HEK293 (cell line): ENCODE data around the gene HPSE2.

ENCODE experiments used
- CTCF ChIA-PET: fragments of 350-600 bp; formaldehyde crosslinking; extraction: SDS; loops from one replicate; lab custom pipeline; 2021; ENCODE audit warnings: antibody characterized with exemption; lab: Yijun Ruan, JAX
- POLR2A ChIA-PET: fragments of 300-600 bp; formaldehyde crosslinking; extraction: SDS; loops from one replicate; lab custom pipeline; 2020; ENCODE audit warnings: antibody characterized with exemption, inconsistent platforms; lab: Yijun Ruan, JAX
- H3K27ac ChIP-seq: fragments of 200-500 bp; sonication (Bioruptor generic); 2 replicates; pipeline ENCODE4 v1.5.1; 2014; ENCODE audit warnings: low read depth, low read length, control low read depth, inconsistent platforms; ENCODE audit errors: extremely low read depth
- H3K36me3 ChIP-seq, 2 experiments: fragments of 200-500 bp in 1 of 2; sonication (Bioruptor generic) in 1 of 2; 1 replicate in 1 of 2; 2 replicates in 1 of 2; pipeline ENCODE4 v1.5.1; 2014 to 2017; ENCODE audit warnings: inconsistent platforms in 2 of 2, low read length in 2 of 2; ENCODE audit not compliant: control insufficient read depth in 2 of 2, insufficient read depth in 1 of 2
- H3K4me1 ChIP-seq: fragments of 200-500 bp; sonication (Bioruptor generic); 2 replicates; pipeline ENCODE4 v1.5.1; 2014; ENCODE audit warnings: mild to moderate bottlenecking, low read length, inconsistent platforms; ENCODE audit not compliant: control insufficient read depth, insufficient read depth
- H3K4me3 ChIP-seq: 2 replicates; pipeline ENCODE4 v1.5.1; 2011; ENCODE audit warnings: low read depth, mild to moderate bottlenecking, control low read depth, low read length, moderate library complexity
- H3K9me3 ChIP-seq: fragments of 200-500 bp; sonication (Bioruptor generic); 2 replicates; pipeline ENCODE4 v1.5.1; 2014; ENCODE audit warnings: low read depth, low read length, inconsistent platforms; ENCODE audit not compliant: control insufficient read depth, insufficient read depth
- EGR2 ChIP-seq: fragments of 450-650 bp; formaldehyde crosslinking; IDR thresholded peaks from 2 replicates; pipeline ENCODE4 v1.5.1; 2016; ENCODE audit warnings: low read depth, missing biosample characterization, missing genetic modification characterization
- FEZF1 ChIP-seq: fragments of 450-650 bp; formaldehyde crosslinking; IDR thresholded peaks from 2 replicates; pipeline ENCODE4 v1.5.1; 2016; ENCODE audit warnings: missing biosample characterization, missing genetic modification characterization
- GLIS2 ChIP-seq: fragments of 450-650 bp; formaldehyde crosslinking; IDR thresholded peaks from 2 replicates; pipeline ENCODE4 v1.5.1; 2016; ENCODE audit warnings: missing biosample characterization, missing genetic modification characterization
- KLF16 ChIP-seq: fragments of 450-650 bp; formaldehyde crosslinking; IDR thresholded peaks from 2 replicates; pipeline ENCODE4 v1.5.1; 2017; ENCODE audit warnings: missing biosample characterization, missing genetic modification characterization
- PRDM10 ChIP-seq: fragments of 450-650 bp; formaldehyde crosslinking; IDR thresholded peaks from 2 replicates; pipeline ENCODE4 v1.5.1; 2016; ENCODE audit warnings: missing biosample characterization, missing genetic modification characterization
- SETDB1 ChIP-seq: IDR thresholded peaks from one replicate; pipeline ENCODE4 v1.6.1; 2017; ENCODE audit warnings: mild to moderate bottlenecking, low read length, moderate library complexity, mixed read lengths; ENCODE audit not compliant: insufficient read length
- TRIM28 ChIP-seq: IDR thresholded peaks from 2 replicates; pipeline ENCODE4 v1.6.1; 2011; ENCODE audit warnings: low read length, control low read depth, borderline replicate concordance
- ZBTB17 ChIP-seq: fragments of 450-650 bp; formaldehyde crosslinking; IDR thresholded peaks from 2 replicates; pipeline ENCODE4 v1.5.1; 2016; ENCODE audit warnings: missing biosample characterization, missing genetic modification characterization
- ZFP69B ChIP-seq: fragments of 450-650 bp; formaldehyde crosslinking; IDR thresholded peaks from 2 replicates; pipeline ENCODE4 v1.5.1; 2016; ENCODE audit warnings: missing biosample characterization, missing genetic modification characterization
- ZNF140 ChIP-seq: fragments of 450-650 bp; formaldehyde crosslinking; IDR thresholded peaks from 2 replicates; pipeline ENCODE4 v1.5.1; 2016; ENCODE audit warnings: missing biosample characterization, missing genetic modification characterization
- ZNF175 ChIP-seq: fragments of 450-650 bp; formaldehyde crosslinking; IDR thresholded peaks from 2 replicates; pipeline ENCODE4 v1.5.1; 2016; ENCODE audit warnings: missing biosample characterization, missing genetic modification characterization
- ZNF214 ChIP-seq: fragments of 450-650 bp; formaldehyde crosslinking; IDR thresholded peaks from 2 replicates; pipeline ENCODE4 v1.5.1; 2017; ENCODE audit warnings: missing biosample characterization, mild to moderate bottlenecking, missing genetic modification characterization, borderline replicate concordance
- ZNF266 ChIP-seq: fragments of 450-650 bp; formaldehyde crosslinking; IDR thresholded peaks from 2 replicates; pipeline ENCODE4 v1.5.1; 2016; ENCODE audit warnings: missing biosample characterization, missing genetic modification characterization, low read depth
- ZNF274 ChIP-seq, 2 experiments: fragments of 200-500 bp in 1 of 2; fragments of 450-650 bp in 1 of 2; sonication (Bioruptor generic) in 1 of 2; formaldehyde crosslinking in 1 of 2; IDR thresholded peaks; 2 replicates each; pipeline versions ENCODE4 v1.5.1 to v1.6.1; 2014 to 2016; ENCODE audit warnings: borderline replicate concordance in 1 of 2, inconsistent platforms in 1 of 2, low read length in 1 of 2, missing biosample characterization in 1 of 2, missing genetic modification characterization in 1 of 2
- ZNF335 ChIP-seq: fragments of 450-650 bp; formaldehyde crosslinking; conservative IDR thresholded peaks from 2 replicates; pipeline ENCODE4 v1.5.1; 2016; ENCODE audit warnings: missing biosample characterization, missing genetic modification characterization
- ZNF350 ChIP-seq: fragments of 450-650 bp; formaldehyde crosslinking; IDR thresholded peaks from 2 replicates; pipeline ENCODE4 v1.5.0; 2017; ENCODE audit warnings: missing biosample characterization, mild to moderate bottlenecking, missing genetic modification characterization
- ZNF362 ChIP-seq: fragments of 450-650 bp; formaldehyde crosslinking; IDR thresholded peaks from 2 replicates; pipeline ENCODE4 v1.5.1; 2016; ENCODE audit warnings: missing biosample characterization, missing genetic modification characterization
- ZNF391 ChIP-seq: fragments of 450-650 bp; formaldehyde crosslinking; IDR thresholded peaks from 2 replicates; pipeline ENCODE4 v1.5.1; 2016; ENCODE audit warnings: low read depth, missing biosample characterization, missing genetic modification characterization, borderline replicate concordance
- ZNF394 ChIP-seq: fragments of 450-650 bp; formaldehyde crosslinking; IDR thresholded peaks from 2 replicates; pipeline ENCODE4 v1.5.1; 2016; ENCODE audit warnings: missing biosample characterization, missing genetic modification characterization, mild to moderate bottlenecking, moderate library complexity, borderline replicate concordance
- ZNF398 ChIP-seq: fragments of 450-650 bp; formaldehyde crosslinking; IDR thresholded peaks from 2 replicates; pipeline ENCODE4 v1.5.1; 2017; ENCODE audit warnings: missing biosample characterization, missing genetic modification characterization
- ZNF426 ChIP-seq: fragments of 450-650 bp; formaldehyde crosslinking; IDR thresholded peaks from 2 replicates; pipeline ENCODE4 v1.5.1; 2017; ENCODE audit warnings: missing biosample characterization, missing genetic modification characterization, mild to moderate bottlenecking, inconsistent platforms, moderate library complexity
- ZNF560 ChIP-seq: fragments of 450-650 bp; formaldehyde crosslinking; IDR thresholded peaks from 2 replicates; pipeline ENCODE4 v1.5.1; 2017; ENCODE audit warnings: missing biosample characterization, missing genetic modification characterization, borderline replicate concordance
- ZNF600 ChIP-seq: fragments of 450-650 bp; formaldehyde crosslinking; IDR thresholded peaks from 2 replicates; pipeline ENCODE4 v1.5.1; 2016; ENCODE audit warnings: missing biosample characterization, missing genetic modification characterization
- ZNF610 ChIP-seq: fragments of 450-650 bp; formaldehyde crosslinking; IDR thresholded peaks from 2 replicates; pipeline ENCODE4 v1.5.1; 2016; ENCODE audit warnings: missing biosample characterization, missing genetic modification characterization, borderline replicate concordance
- ZNF623 ChIP-seq: fragments of 450-650 bp; formaldehyde crosslinking; IDR thresholded peaks from 2 replicates; pipeline ENCODE4 v1.5.1; 2016; ENCODE audit warnings: missing biosample characterization, missing genetic modification characterization
- ZNF626 ChIP-seq: fragments of 450-650 bp; sonication (Bioruptor Pico); formaldehyde crosslinking; IDR thresholded peaks from 2 replicates; pipeline ENCODE4 v1.5.1; 2018; ENCODE audit warnings: missing biosample characterization, missing genetic modification characterization, inconsistent platforms
- ZNF645 ChIP-seq: fragments of 450-650 bp; formaldehyde crosslinking; IDR thresholded peaks from 2 replicates; pipeline ENCODE4; 2016; ENCODE audit warnings: missing biosample characterization, missing genetic modification characterization
- ZNF677 ChIP-seq: fragments of 450-650 bp; IDR thresholded peaks from 2 replicates; pipeline ENCODE4 v1.5.0; 2018; ENCODE audit warnings: missing biosample characterization, mild to moderate bottlenecking, missing genetic modification characterization, moderate library complexity
- ZNF776 ChIP-seq: fragments of 450-650 bp; formaldehyde crosslinking; IDR thresholded peaks from 2 replicates; pipeline ENCODE4 v1.5.0; 2017; ENCODE audit warnings: missing biosample characterization, missing genetic modification characterization, borderline replicate concordance

Gene HPSE2

GRCh38 chr10:99235658-99236626 is at the start of gene HPSE2:
HPSE2 (minus strand) TSS chr10:99235852.
- ChIA-PET POLR2A (no interaction called here), CTCF (no interaction called here)
- Histone ChIP-seq H3K9me3 (no peaks in the 10 kb centered on the region), H3K27ac (no peak within 1 kb of the TSS), H3K36me3 (no peaks in the 10 kb centered on the region), H3K4me1 (peaks cover 3% of the 10 kb centered on the region; the same call in 1 of the 2 replicates), H3K4me3 (peak within 1 kb of the TSS; percentile 2)
- TF ChIP-seq SETDB1 (no peak), ZNF677 (tag by site-specific recombination) (no peak), ZNF776 (tag by site-specific recombination) (no peak), ZNF175 (tag by site-specific recombination) (no peak), ZNF140 (no peak), ZNF426 (tag by site-specific recombination) (no peak), ZNF398 (peak; percentile 92), ZNF362 (tag by site-specific recombination) (peak; percentile 84), ZNF266 (no peak), ZNF350 (tag by site-specific recombination) (no peak), EGR2 (peak; percentile 26; the same call in 1 of the 2 replicates), ZNF335 (tag by site-specific recombination) (peak; percentile 77), ZNF623 (tag by site-specific recombination) (no peak), ZNF391 (no peak), ZNF600 (no peak), FEZF1 (tag by site-specific recombination) (no peak), ZNF610 (tag by site-specific recombination) (no peak), ZNF560 (tag by site-specific recombination) (no peak), ZNF394 (no peak), ZFP69B (tag by site-specific recombination) (0 out of 2 replicates have a peak, but pooled peaks have one; percentile 14), ZNF214 (tag by site-specific recombination) (no peak), ZBTB17 (tag by site-specific recombination) (0 out of 2 replicates have a peak, but pooled peaks have one; percentile 20), KLF16 (peak; percentile 72; the same call in 1 of the 2 replicates), ZNF626 (no peak), GLIS2 (tag by site-specific recombination) (peak; percentile 62), TRIM28 (no peak), ZNF274 (IDR thresholded peaks at IDR 0.05; ENCODE audit: low read length) (no peak), ZNF274 (tag by site-specific recombination; IDR thresholded peaks at IDR 0.05; ENCODE audit: borderline replicate concordance) (no peak), PRDM10 (tag by site-specific recombination) (peak; percentile 37; the same call in 1 of the 2 replicates), ZNF645 (tag by site-specific recombination) (no peak)
